A549 treated with AZD9567 at 1 μM for 4 hours (cell line): Measurements from ENCODE around the gene P3H4. TPM values are rescaled to one million over a fixed set of nuclear protein-coding genes. Genes with fewer than 3 reads are reported as not detected.

Source experiments
- total RNA-seq: library from RNA; stranded (reverse); fragments of 200-300 nt; extraction: Qiagen RNA extraction; gene quantifications from 5 replicates; pipeline ENCODE4 v1.2.3, GENCODE V29; 2022; ENCODE audit not compliant: insufficient read depth

Gene P3H4
- 25.5 to 36.4 TPM (median 34.4 TPM) in 5 replicates for total RNA-seq

GRCh38 chr17:41811549-41812380 is at the start of gene P3H4:
TSS of gene P3H4 (minus strand) at chr17:41811949. CDS start at chr17:41811915, 34 bp downstream.

GRCh38 chr17:41837761-41838538 is 26.2 kb upstream of the P3H4 start, which contains the start of gene KLHL10:
TSS of gene KLHL10 (plus strand) at chr17:41837825. CDS start at chr17:41837933, 108 bp downstream.

GRCh38 chr17:41835800-41836549 is 24.2 kb upstream of the P3H4 start, which contains the start of gene NT5C3B:
TSS of gene NT5C3B (minus strand) at chr17:41836232. CDS start at chr17:41836193, 39 bp downstream.

GRCh38 chr17:41812381-41813151 is 817 bp upstream of the P3H4 start, which contains the start of gene FKBP10:
TSS of gene FKBP10 (plus strand) at chr17:41813004. CDS start at chr17:41813035, 31 bp downstream.

GRCh38 chr17:41786227-41787020 is 25.3 kb downstream of the P3H4 start, which contains the start of gene JUP:
TSS of gene JUP (minus strand) at chr17:41786711. CDS start at chr17:41771854, 14,857 bp downstream.

Other genes starting within 250 kb of the P3H4 start
- not detected in 5 replicates for gene KRT9, start 239.9 kb downstream of the P3H4 start, total RNA-seq
- gene KRT14, start 225.1 kb downstream of the P3H4 start, total RNA-seq = 0.08 to 0.13 TPM (median 0.10 TPM) in 3 of 5 replicates, not detected in the others
- gene KRT16, start 199.2 kb downstream of the P3H4 start, total RNA-seq = 0.46 to 0.75 TPM (median 0.64 TPM) in 4 of 5 replicates, not detected in the other
- 0.64 to 0.87 TPM (median 0.80 TPM) in 4 of 5 replicates, not detected in the other for gene KRT17, start 187.4 kb downstream of the P3H4 start, total RNA-seq
- gene EIF1, start 123.1 kb downstream of the P3H4 start, total RNA-seq = 1,249 to 1,572 TPM (median 1,406 TPM) in 5 replicates
- gene GAST, start 99.6 kb downstream of the P3H4 start, total RNA-seq = 0.23 TPM in 1 of 5 replicates, not detected in the others
- gene HAP1, start 77.3 kb downstream of the P3H4 start, total RNA-seq = 1.6 to 10.1 TPM (median 2.0 TPM) in 5 replicates
- gene JUP, start 25.2 kb downstream of the P3H4 start, total RNA-seq = 92.8 to 115 TPM (median 106 TPM) in 5 replicates
- gene FKBP10, start 1.1 kb upstream of the P3H4 start, total RNA-seq = 91.9 to 106 TPM (median 105 TPM) in 5 replicates
- gene NT5C3B, start 24.3 kb upstream of the P3H4 start, total RNA-seq = 97.2 to 149 TPM (median 112 TPM) in 5 replicates
- 0.07 to 0.15 TPM in 2 of 5 replicates, not detected in the others for gene KLHL10, start 25.9 kb upstream of the P3H4 start, total RNA-seq
- gene KLHL11, start 53.5 kb upstream of the P3H4 start, total RNA-seq = 2.8 to 3.2 TPM (median 2.8 TPM) in 5 replicates
- 243 to 288 TPM (median 264 TPM) in 5 replicates for gene ACLY, start 107.0 kb upstream of the P3H4 start, total RNA-seq
- 0.99 to 2.7 TPM (median 1.3 TPM) in 5 replicates for gene ODAD4, start 118.7 kb upstream of the P3H4 start, total RNA-seq
- gene CNP, start 154.8 kb upstream of the P3H4 start, total RNA-seq = 67.3 to 81.4 TPM (median 70.7 TPM) in 5 replicates
- 105 to 127 TPM (median 106 TPM) in 5 replicates for gene DNAJC7, start 205.5 kb upstream of the P3H4 start, total RNA-seq
- gene NKIRAS2, start 208.1 kb upstream of the P3H4 start, total RNA-seq = 33.6 to 48.8 TPM (median 46.7 TPM) in 5 replicates
- 0.48 to 0.79 TPM (median 0.51 TPM) in 5 replicates for gene C17orf113, start 238.7 kb upstream of the P3H4 start, total RNA-seq